Neural cell (in vitro differentiated cells): Measurements from ENCODE around the gene OTUD7B. TPM values are rescaled to one million over a fixed set of nuclear protein-coding genes. Genes with fewer than 3 reads are reported as not detected.

Source experiments
- H2AFZ ChIP-seq: fragments of 200-600, 300-800 bp; sonication (generic), shearing (Covaris generic); 2 replicates; pipeline ENCODE4 v1.6.0; 2014; ENCODE audit warnings: low read depth, mild to moderate bottlenecking, antibody characterized with exemption, low read length, moderate library complexity
- H3F3A ChIP-seq: fragments of 200-600 bp; shearing (Covaris generic); 2 replicates; pipeline ENCODE4 v1.6.1; 2016; ENCODE audit warnings: mild to moderate bottlenecking, moderate library complexity, mixed read lengths, antibody characterized with exemption, low read length; ENCODE audit not compliant: insufficient read depth, poor library complexity, severe bottlenecking
- H3K27ac ChIP-seq: fragments of 200-600, 300-800 bp; sonication (generic), shearing (Covaris generic); 2 replicates; pipeline ENCODE4 v1.5.1; 2014; ENCODE audit warnings: mild to moderate bottlenecking, low read length, moderate library complexity
- H3K27me3 ChIP-seq: fragments of 300-800, 200-600 bp; sonication (generic), shearing (Covaris generic); 2 replicates; pipeline ENCODE4 v1.6.0; 2014; ENCODE audit warnings: mild to moderate bottlenecking, low read depth, low read length, moderate library complexity; ENCODE audit not compliant: insufficient read depth
- H3K36me3 ChIP-seq: fragments of 300-800, 200-600 bp; sonication (generic), shearing (Covaris generic); 2 replicates; pipeline ENCODE4 v1.5.1; 2014; ENCODE audit warnings: mild to moderate bottlenecking, antibody characterized with exemption, low read length, moderate library complexity; ENCODE audit not compliant: insufficient read depth
- H3K4me2 ChIP-seq: fragments of 300-800, 200-600 bp; sonication (generic), shearing (Covaris generic); 2 replicates; pipeline ENCODE4 v1.6.0; 2014; ENCODE audit warnings: mild to moderate bottlenecking, low read length
- H3K4me3 ChIP-seq: fragments of 300-800, 200-600 bp; sonication (generic), shearing (Covaris generic); 2 replicates; pipeline ENCODE4 v1.5.1; 2014; ENCODE audit warnings: mild to moderate bottlenecking, low read length, moderate library complexity
- H3K79me2 ChIP-seq: fragments of 200-600 bp; shearing (Covaris generic); replicated peaks from 2 replicates; pipeline ENCODE4 v1.6.0; 2014; ENCODE audit warnings: mild to moderate bottlenecking, low read length, moderate library complexity; ENCODE audit not compliant: insufficient read depth
- H3K9ac ChIP-seq: fragments of 300-800, 200-600 bp; sonication (generic), shearing (Covaris generic); 2 replicates; pipeline ENCODE4 v1.6.1; 2016; ENCODE audit warnings: mild to moderate bottlenecking, low read length, mixed read lengths
- H3K9me2 ChIP-seq: fragments of 200-600 bp; shearing (Covaris generic); 2 replicates; pipeline ENCODE4 v1.6.1; 2016; ENCODE audit warnings: mild to moderate bottlenecking, low read length, mixed read lengths; ENCODE audit not compliant: insufficient read depth
- H3K9me3 ChIP-seq: fragments of 200-600, 300-800 bp; sonication (generic), shearing (Covaris generic); 2 replicates; pipeline ENCODE4 v1.6.1; 2016; ENCODE audit warnings: mild to moderate bottlenecking, mixed run types, low read length, moderate library complexity, mixed read lengths
- H4K20me1 ChIP-seq: fragments of 200-600 bp; shearing (Covaris generic); 2 replicates; pipeline ENCODE4 v1.6.1; 2016; ENCODE audit warnings: mild to moderate bottlenecking, mixed run types; ENCODE audit not compliant: insufficient read depth
- EP300 ChIP-seq: fragments of 450-650 bp; conservative IDR thresholded peaks from 2 replicates; pipeline ENCODE4 v1.6.1; 2014; ENCODE audit warnings: antibody characterized with exemption, mild to moderate bottlenecking, moderate library complexity; ENCODE audit not compliant: poor library complexity, severe bottlenecking
- EZH2 ChIP-seq: fragments of 200-600, 300-800 bp; shearing (Covaris generic), sonication (generic); IDR thresholded peaks from 2 replicates; pipeline ENCODE4 v1.6.1; 2014; ENCODE audit warnings: antibody characterized with exemption, low read length, borderline replicate concordance, mild to moderate bottlenecking; ENCODE audit not compliant: insufficient read depth, poor library complexity, severe bottlenecking
- MXI1 ChIP-seq: fragments of 450-650 bp; conservative IDR thresholded peaks from 2 replicates; pipeline ENCODE4 v1.6.1; 2014; ENCODE audit warnings: antibody characterized with exemption, mild to moderate bottlenecking; ENCODE audit not compliant: poor library complexity, severe bottlenecking
- POLR2AphosphoS5 ChIP-seq: IDR thresholded peaks from 2 replicates; pipeline ENCODE4 v1.6.1; 2012
- RAD21 ChIP-seq: fragments of 450-650 bp; conservative IDR thresholded peaks from 2 replicates; pipeline ENCODE4 v1.6.1; 2014; ENCODE audit warnings: antibody characterized with exemption, mild to moderate bottlenecking, moderate library complexity
- REST ChIP-seq: IDR thresholded peaks from 2 replicates; pipeline ENCODE4 v1.6.1; 2012; ENCODE audit warnings: borderline replicate concordance
- SMC3 ChIP-seq: fragments of 450-650 bp; conservative IDR thresholded peaks from 2 replicates; pipeline ENCODE4 v1.6.1; 2014; ENCODE audit warnings: antibody characterized with exemption, mild to moderate bottlenecking, moderate library complexity; ENCODE audit not compliant: poor library complexity
- TAF1 ChIP-seq: IDR thresholded peaks from 2 replicates; pipeline ENCODE4 v1.6.1; 2012; ENCODE audit warnings: low read depth
- polyA plus RNA-seq: library from polyadenylated mRNA; depleted of rRNA; stranded (reverse); fragments of >200 nt; gene quantifications from 2 replicates; pipeline ENCODE4 v1.2.3, GENCODE V29; 2014
- TF ChIP-seq, protein P1 (sequence below): fragments of 450-650 bp; IDR thresholded peaks from 2 replicates; pipeline ENCODE4 v1.5.1; 2014; ENCODE audit warnings: antibody characterized with exemption, mild to moderate bottlenecking, moderate library complexity; ENCODE audit not compliant: poor library complexity, severe bottlenecking

Gene OTUD7B
- polyA plus RNA-seq, 1 donor from 2014 or later = 2.1 TPM

DNA sequence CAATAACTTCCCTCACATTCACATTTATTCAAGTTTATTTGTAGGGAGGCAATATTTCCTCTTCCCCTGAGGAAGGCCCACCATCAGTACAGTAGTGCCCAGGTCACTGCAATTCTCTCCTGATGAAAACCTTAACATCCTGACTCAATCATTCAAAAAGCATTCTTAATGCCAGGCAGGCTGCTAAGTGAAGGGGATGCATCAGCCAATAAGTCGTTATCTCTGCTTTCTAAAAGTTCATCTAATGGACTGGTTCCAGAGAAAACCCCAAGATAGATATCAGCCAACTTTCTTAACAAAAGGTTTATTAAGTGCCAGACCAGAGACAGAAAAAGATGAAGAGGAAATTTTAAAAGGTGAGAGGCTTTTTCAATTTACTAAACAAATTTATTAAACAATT is 17.3 kb downstream of the OTUD7B start:
- Histone ChIP-seq H3K79me2 (no peaks in the 10 kb centered on the region), H3K27me3 (no peaks in the 10 kb centered on the region), H3K9me3 (no peaks in the 10 kb centered on the region), H3K4me2 (no peak overlapping the region), H3K36me3 (no peaks in the 10 kb centered on the region), H4K20me1 (no peaks in the 10 kb centered on the region), H3K9ac (no peak overlapping the region), H3K4me3 (no peak overlapping the region), H3F3A (no peaks in the 10 kb centered on the region), H2AFZ (no peak overlapping the region), H3K27ac (no peak overlapping the region), H3K9me2 (no peaks in the 10 kb centered on the region)
- no peak for TF ChIP-seq EZH2

DNA sequence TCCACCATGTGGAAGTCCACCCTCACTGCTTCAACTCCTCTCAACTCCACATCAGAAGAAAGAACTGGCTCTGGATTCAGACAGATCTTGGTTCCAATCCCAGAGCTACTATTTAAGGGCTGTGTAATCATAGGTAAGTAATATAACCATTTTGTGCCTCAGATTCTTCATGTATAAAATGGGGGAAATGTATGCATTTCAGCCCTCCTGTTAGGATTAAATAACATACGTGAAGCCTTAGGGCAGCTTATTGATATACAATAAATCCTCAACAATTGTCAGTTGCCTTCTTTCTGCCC is 23.3 kb downstream of the OTUD7B start:
- Histone ChIP-seq H3K79me2 (no peaks in the 10 kb centered on the region), H3K9me2 (no peaks in the 10 kb centered on the region)
- no peak for TF ChIP-seq RAD21
- TF ChIP-seq MXI1 = no peak
- TF ChIP-seq TAF1 = no peak
- no peak for TF ChIP-seq REST
- no peak for TF ChIP-seq EZH2

DNA sequence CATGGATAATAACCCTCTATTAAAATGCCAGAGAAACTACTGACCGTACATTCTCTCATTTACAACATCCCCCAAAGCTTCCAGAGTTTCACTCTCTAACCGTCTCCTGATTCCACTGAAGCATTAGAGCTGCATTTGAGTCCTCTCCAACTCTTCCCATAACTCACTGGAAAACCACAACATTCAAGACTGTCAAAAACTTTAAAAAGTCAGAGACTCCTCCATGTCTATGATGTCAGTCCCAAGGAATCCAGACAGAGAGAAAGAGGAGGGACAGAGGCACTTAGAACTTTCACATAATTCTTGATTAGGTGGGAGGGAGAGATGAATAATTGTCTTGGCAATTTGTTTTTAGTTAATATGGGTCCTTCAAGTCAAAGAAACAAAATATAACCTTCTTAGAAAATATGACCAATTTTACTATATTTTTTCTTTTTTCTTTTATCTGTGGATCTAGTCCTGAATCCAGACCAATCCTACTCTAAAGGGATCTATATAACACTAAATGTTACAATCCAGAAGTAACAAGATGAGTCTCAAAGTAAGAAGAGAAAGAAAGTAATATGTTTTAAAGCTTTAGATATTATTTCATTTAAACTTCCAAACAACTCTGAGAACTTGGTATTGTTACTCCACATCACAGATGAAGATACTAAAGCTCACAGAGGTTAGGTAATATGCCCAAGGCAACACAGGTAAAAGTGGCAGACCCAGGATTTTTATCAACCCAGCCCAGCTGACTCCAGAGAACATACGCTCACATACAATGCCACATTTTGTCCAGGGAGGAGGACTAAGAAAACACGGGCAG is 23.8 kb downstream of the OTUD7B start:
- Histone ChIP-seq H3K4me2 (no peak overlapping the region), H2AFZ (no peak overlapping the region), H3K27ac (no peak overlapping the region), H3K9me3 (no peaks in the 10 kb centered on the region), H3K79me2 (no peaks in the 10 kb centered on the region), H3K36me3 (no peaks in the 10 kb centered on the region), H4K20me1 (no peaks in the 10 kb centered on the region), H3K27me3 (no peaks in the 10 kb centered on the region), H3K4me3 (no peak overlapping the region), H3K9ac (no peak overlapping the region), H3K9me2 (no peaks in the 10 kb centered on the region), H3F3A (no peaks in the 10 kb centered on the region)
- TF ChIP-seq REST = no peak
- no peak for TF ChIP-seq SMC3
- TF ChIP-seq EZH2 = no peak
- no peak for TF ChIP-seq POLR2AphosphoS5
- TF ChIP-seq EP300 = no peak
- no peak for TF ChIP-seq MXI1
- TF ChIP-seq RAD21 = no peak
- TF ChIP-seq, protein P1, sequence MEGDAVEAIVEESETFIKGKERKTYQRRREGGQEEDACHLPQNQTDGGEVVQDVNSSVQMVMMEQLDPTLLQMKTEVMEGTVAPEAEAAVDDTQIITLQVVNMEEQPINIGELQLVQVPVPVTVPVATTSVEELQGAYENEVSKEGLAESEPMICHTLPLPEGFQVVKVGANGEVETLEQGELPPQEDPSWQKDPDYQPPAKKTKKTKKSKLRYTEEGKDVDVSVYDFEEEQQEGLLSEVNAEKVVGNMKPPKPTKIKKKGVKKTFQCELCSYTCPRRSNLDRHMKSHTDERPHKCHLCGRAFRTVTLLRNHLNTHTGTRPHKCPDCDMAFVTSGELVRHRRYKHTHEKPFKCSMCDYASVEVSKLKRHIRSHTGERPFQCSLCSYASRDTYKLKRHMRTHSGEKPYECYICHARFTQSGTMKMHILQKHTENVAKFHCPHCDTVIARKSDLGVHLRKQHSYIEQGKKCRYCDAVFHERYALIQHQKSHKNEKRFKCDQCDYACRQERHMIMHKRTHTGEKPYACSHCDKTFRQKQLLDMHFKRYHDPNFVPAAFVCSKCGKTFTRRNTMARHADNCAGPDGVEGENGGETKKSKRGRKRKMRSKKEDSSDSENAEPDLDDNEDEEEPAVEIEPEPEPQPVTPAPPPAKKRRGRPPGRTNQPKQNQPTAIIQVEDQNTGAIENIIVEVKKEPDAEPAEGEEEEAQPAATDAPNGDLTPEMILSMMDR = no peak
- TF ChIP-seq TAF1 = no peak

More for the DNA sequence above, 23.3 kb downstream of the OTUD7B start:
- Histone ChIP-seq H3K9ac (no peak overlapping the region), H3K36me3 (no peaks in the 10 kb centered on the region), H3K9me3 (no peaks in the 10 kb centered on the region), H3K4me3 (no peak overlapping the region), H3F3A (no peaks in the 10 kb centered on the region), H3K27me3 (no peaks in the 10 kb centered on the region), H3K27ac (no peak overlapping the region), H3K4me2 (no peak overlapping the region), H2AFZ (no peak overlapping the region), H4K20me1 (no peaks in the 10 kb centered on the region)
